Measurements from ENCODE around the gene FYN. TPM values are rescaled to one million over a fixed set of nuclear protein-coding genes. Genes with fewer than 3 reads are reported as not detected.

The FYN gene
- polyA plus RNA-seq, 1 experiment = 55.1 TPM

GRCh38 chr6:111658462-111659154 lies 214.6 kb downstream of the FYN start:
- no peak for TF ChIP-seq CTCF (IDR thresholded peaks at IDR 0.05; ENCODE audit: insufficient read depth, low read depth, low read length)
- no peak for DNase-seq (ENCODE audit: low read depth)
- Histone ChIP-seq H3K36me3 (ENCODE audit: control insufficient read depth, insufficient read depth, low read length) (no peaks in the 10 kb centered on the region), H3K27me3 (ENCODE audit: control insufficient read depth, insufficient read depth, low read length) (no peaks in the 10 kb centered on the region), H3K4me3 (ENCODE audit: low read depth, low read length) (no peak overlapping the region)
- ChIA-PET CTCF (interaction anchor here (0.6 to 1.4 kb wide), 3 partner anchors 11 to 180 kb away, joined by 3 to 4 read pairs (median 3); no protein-coding TSS in a partner anchor), POLR2A (interaction anchor here (0.6 kb wide), 1 partner anchor 31 kb away, joined by 5 read pairs; no protein-coding TSS in a partner anchor)

GRCh38 chr6:111657146-111657545 lies 216.1 kb downstream of the FYN start:
- Histone ChIP-seq H3K27me3 (ENCODE audit: control insufficient read depth, insufficient read depth, low read length) (no peaks in the 10 kb centered on the region), H3K36me3 (ENCODE audit: control insufficient read depth, insufficient read depth, low read length) (no peaks in the 10 kb centered on the region), H3K4me3 (ENCODE audit: low read depth, low read length) (no peak overlapping the region)
- TF ChIP-seq CTCF (IDR thresholded peaks at IDR 0.05; ENCODE audit: insufficient read depth, low read depth, low read length) = no peak
- peak; percentile 71 for DNase-seq (ENCODE audit: low read depth)
- CTCF ChIA-PET = no interaction called here
- POLR2A ChIA-PET = interaction anchor here (0.7 kb wide), 1 partner anchor 18 kb away, joined by 3 read pairs; no protein-coding TSS in a partner anchor

- CTCF ChIA-PET = interaction anchor here (1.3 kb wide), 1 partner anchor 295 kb away, joined by 3 read pairs; no protein-coding TSS in a partner anchor
- no peak overlapping the region for H3K4me3 ChIP-seq (ENCODE audit: low read depth, low read length)
- no peaks in the 10 kb centered on the region for H3K36me3 ChIP-seq (ENCODE audit: control insufficient read depth, insufficient read depth, low read length)
- no peak for DNase-seq (ENCODE audit: low read depth)
- TF ChIP-seq CTCF (IDR thresholded peaks at IDR 0.05; ENCODE audit: insufficient read depth, low read depth, low read length) = no peak
- no peaks in the 10 kb centered on the region for H3K27me3 ChIP-seq (ENCODE audit: control insufficient read depth, insufficient read depth, low read length)
- POLR2A ChIA-PET = no interaction called here
Measured at GRCh38 chr6:111653979-111654378, 219.3 kb downstream of the FYN start.

- no peak for TF ChIP-seq CTCF (IDR thresholded peaks at IDR 0.05; ENCODE audit: insufficient read depth, low read depth, low read length)
- CTCF ChIA-PET = no interaction called here
- H3K36me3 ChIP-seq (ENCODE audit: control insufficient read depth, insufficient read depth, low read length) = no peaks in the 10 kb centered on the region
- POLR2A ChIA-PET = no interaction called here
- no peak for DNase-seq (ENCODE audit: low read depth)
- H3K4me3 ChIP-seq (ENCODE audit: low read depth, low read length) = no peak overlapping the region
- no peaks in the 10 kb centered on the region for H3K27me3 ChIP-seq (ENCODE audit: control insufficient read depth, insufficient read depth, low read length)
Measured at GRCh38 chr6:111653434-111653833, 219.8 kb downstream of the FYN start.

- H3K4me3 ChIP-seq (ENCODE audit: low read depth, low read length) = no peak overlapping the region
- ChIA-PET POLR2A (no interaction called here), CTCF (interaction anchor here (1.1 kb wide), 1 partner anchor 8 kb away, joined by 3 read pairs; no protein-coding TSS in a partner anchor)
- TF ChIP-seq CTCF (IDR thresholded peaks at IDR 0.05; ENCODE audit: insufficient read depth, low read depth, low read length) = no peak
- no peak for DNase-seq (ENCODE audit: low read depth)
- H3K36me3 ChIP-seq (ENCODE audit: control insufficient read depth, insufficient read depth, low read length) = no peaks in the 10 kb centered on the region
- no peaks in the 10 kb centered on the region for H3K27me3 ChIP-seq (ENCODE audit: control insufficient read depth, insufficient read depth, low read length)
Measured at GRCh38 chr6:111652156-111652555, 221.1 kb downstream of the FYN start.

Data from BJ (cell line).